ENCODE results near the gene REXO4. TPM values are rescaled to one million over a fixed set of nuclear protein-coding genes. Genes with fewer than 3 reads are reported as not detected.

The REXO4 gene
- total and polyA plus RNA-seq, 3 experiments from 2014 or later, result 25.8 to 56.4 (median 52.4) TPM

GRCh38 chr9:133367778-133368177 is 50.0 kb downstream of the REXO4 start:
- H3K27me3 ChIP-seq (ENCODE audit: insufficient read depth, low read length, poor library complexity, severe bottlenecking), result no peaks in the 10 kb centered on the region
- peaks cover 0 to 82% (median 16%) of the 10 kb centered on the region in 3 donors for H3K36me3 Mint-ChIP-seq
- no peak overlapping the region for H3K4me3 ChIP-seq (ENCODE audit: low read length)
- DNase-seq, result no peak
- H3K27ac ChIP-seq (ENCODE audit: low read depth, low read length), result no peak overlapping the region
- H3K27ac Mint-ChIP-seq, result peak overlapping the region; percentile 17 to 99 (median 88)
- no peaks in the 10 kb centered on the region for H3K27me3 Mint-ChIP-seq
- H3K4me3 Mint-ChIP-seq, result peak overlapping the region in 2 of 7 donors; percentile 85 to 89
- POLR2A ChIA-PET, result interaction anchor here (0.7 kb wide), 1 partner anchor 12 kb away, joined by 3 read pairs; the partner anchor contains the start of genes SURF1 and SURF2
- CTCF ChIA-PET, result interaction anchor here (2.8 kb wide), 1 partner anchor 182 kb away, joined by 8 read pairs; no protein-coding TSS in a partner anchor
- no peaks in the 10 kb centered on the region for H3K9me3 Mint-ChIP-seq
- peaks cover 61% of the 10 kb centered on the region for H3K4me1 ChIP-seq (ENCODE audit: insufficient read depth, low read length)
- H3K36me3 ChIP-seq (ENCODE audit: insufficient read depth, low read length), result peaks cover 42% of the 10 kb centered on the region
- H3K9me3 ChIP-seq (ENCODE audit: low read length), result no peaks in the 10 kb centered on the region
- peaks cover 64 to 91% (median 65%) of the 10 kb centered on the region in 3 donors for H3K4me1 Mint-ChIP-seq

GRCh38 chr9:133367221-133367620 is 50.6 kb downstream of the REXO4 start:
- Mint-ChIP-seq H3K27me3 (no peaks in the 10 kb centered on the region), H3K4me3 (peak overlapping the region in 2 of 7 donors; percentile 38 to 62), H3K4me1 (peaks cover 59 to 88% (median 59%) of the 10 kb centered on the region in 3 donors), H3K36me3 (peaks cover 0 to 82% (median 16%) of the 10 kb centered on the region in 3 donors), H3K27ac (peak overlapping the region; percentile 17 to 95 (median 70)), H3K9me3 (no peaks in the 10 kb centered on the region)
- ChIA-PET CTCF (interaction anchor here (2.7 to 2.8 kb wide), 2 partner anchors 11 to 181 kb away, joined by 8 to 11 read pairs; partner anchors contain the start of genes SURF1 and SURF2), POLR2A (no interaction called here)
- Histone ChIP-seq H3K27me3 (ENCODE audit: insufficient read depth, low read length, poor library complexity, severe bottlenecking) (no peaks in the 10 kb centered on the region), H3K4me3 (ENCODE audit: low read length) (no peak overlapping the region), H3K9me3 (ENCODE audit: low read length) (no peaks in the 10 kb centered on the region), H3K4me1 (ENCODE audit: insufficient read depth, low read length) (peaks cover 55% of the 10 kb centered on the region), H3K36me3 (ENCODE audit: insufficient read depth, low read length) (peaks cover 48% of the 10 kb centered on the region), H3K27ac (ENCODE audit: low read depth, low read length) (no peak overlapping the region)
- no peak for DNase-seq

- no peak overlapping the region for H3K4me3 Mint-ChIP-seq
- H3K27ac ChIP-seq (ENCODE audit: low read depth, low read length), result no peak overlapping the region
- peaks cover 3 to 86% (median 16%) of the 10 kb centered on the region in 3 donors for H3K36me3 Mint-ChIP-seq
- POLR2A ChIA-PET, result no interaction called here
- no peak for DNase-seq
- H3K27ac Mint-ChIP-seq, result peak overlapping the region in 4 of 8 donors; percentile 36 to 62 (median 53)
- peaks cover 47% of the 10 kb centered on the region for H3K4me1 ChIP-seq (ENCODE audit: insufficient read depth, low read length)
- H3K27me3 ChIP-seq (ENCODE audit: insufficient read depth, low read length, poor library complexity, severe bottlenecking), result no peaks in the 10 kb centered on the region
- H3K36me3 ChIP-seq (ENCODE audit: insufficient read depth, low read length), result peaks cover 56% of the 10 kb centered on the region
- H3K27me3 Mint-ChIP-seq, result no peaks in the 10 kb centered on the region
- no peaks in the 10 kb centered on the region for H3K9me3 Mint-ChIP-seq
- H3K9me3 ChIP-seq (ENCODE audit: low read length), result no peaks in the 10 kb centered on the region
- no peak overlapping the region for H3K4me3 ChIP-seq (ENCODE audit: low read length)
- H3K4me1 Mint-ChIP-seq, result peaks cover 51 to 87% (median 51%) of the 10 kb centered on the region in 3 donors
- CTCF ChIA-PET, result interaction anchor here (0.9 to 2.8 kb wide), 3 partner anchors 10 to 180 kb away, joined by 3 to 11 read pairs (median 8); partner anchors contain the start of genes SURF1 and SURF2
Measured at GRCh38 chr9:133366435-133366834, 51.4 kb downstream of the REXO4 start.

- Mint-ChIP-seq H3K27me3 (no peaks in the 10 kb centered on the region), H3K27ac (peak overlapping the region in 4 of 8 donors; percentile 12 to 87 (median 46)), H3K4me3 (peak overlapping the region in 1 of 7 donors; percentile 76), H3K4me1 (peaks cover 30 to 72% (median 33%) of the 10 kb centered on the region in 3 donors), H3K36me3 (peaks cover 4 to 96% (median 11%) of the 10 kb centered on the region in 3 donors), H3K9me3 (no peaks in the 10 kb centered on the region)
- ChIA-PET POLR2A (interaction anchor here (0.5 to 0.7 kb wide), 2 partner anchors 12 to 57 kb away, joined by 4 read pairs; no protein-coding TSS in a partner anchor), CTCF (interaction anchor here (1.0 to 3.4 kb wide), 3 partner anchors 9 to 42 kb away, joined by 3 to 10 read pairs (median 7); no protein-coding TSS in a partner anchor)
- Histone ChIP-seq H3K36me3 (ENCODE audit: insufficient read depth, low read length) (peaks cover 75% of the 10 kb centered on the region), H3K4me1 (ENCODE audit: insufficient read depth, low read length) (peaks cover 20% of the 10 kb centered on the region), H3K4me3 (ENCODE audit: low read length) (no peak overlapping the region), H3K9me3 (ENCODE audit: low read length) (no peaks in the 10 kb centered on the region), H3K27me3 (ENCODE audit: insufficient read depth, low read length, poor library complexity, severe bottlenecking) (no peaks in the 10 kb centered on the region), H3K27ac (ENCODE audit: low read depth, low read length) (no peak overlapping the region)
- DNase-seq, result no peak
Measured at GRCh38 chr9:133362359-133363044, 55.3 kb downstream of the REXO4 start.

- peak overlapping the region in 6 of 8 donors; percentile 50 to 95 (median 76) for H3K27ac Mint-ChIP-seq
- ChIA-PET POLR2A (no interaction called here), CTCF (interaction anchor here (1.2 to 1.7 kb wide), 2 partner anchors 10 to 44 kb away, joined by 3 to 7 read pairs; no protein-coding TSS in a partner anchor)
- H3K4me3 ChIP-seq (ENCODE audit: low read length), result no peak overlapping the region
- peaks cover 18% of the 10 kb centered on the region for H3K4me1 ChIP-seq (ENCODE audit: insufficient read depth, low read length)
- H3K9me3 ChIP-seq (ENCODE audit: low read length), result no peaks in the 10 kb centered on the region
- no peaks in the 10 kb centered on the region for H3K27me3 ChIP-seq (ENCODE audit: insufficient read depth, low read length, poor library complexity, severe bottlenecking)
- DNase-seq, result no peak
- H3K4me3 Mint-ChIP-seq, result peak overlapping the region in 1 of 7 donors; percentile 76
- H3K9me3 Mint-ChIP-seq, result no peaks in the 10 kb centered on the region
- peaks cover 4 to 91% (median 11%) of the 10 kb centered on the region in 3 donors for H3K36me3 Mint-ChIP-seq
- H3K4me1 Mint-ChIP-seq, result peaks cover 32 to 70% (median 39%) of the 10 kb centered on the region in 3 donors
- H3K27ac ChIP-seq (ENCODE audit: low read depth, low read length), result no peak overlapping the region
- peaks cover 67% of the 10 kb centered on the region for H3K36me3 ChIP-seq (ENCODE audit: insufficient read depth, low read length)
- H3K27me3 Mint-ChIP-seq, result no peaks in the 10 kb centered on the region
Measured at GRCh38 chr9:133361507-133362092, 56.2 kb downstream of the REXO4 start.

- Mint-ChIP-seq H3K27ac (peak overlapping the region in 6 of 8 donors; percentile 54 to 95 (median 76)), H3K9me3 (no peaks in the 10 kb centered on the region), H3K36me3 (peaks cover 4 to 85% (median 9%) of the 10 kb centered on the region in 3 donors), H3K4me3 (peak overlapping the region in 1 of 7 donors; percentile 76), H3K4me1 (peaks cover 31 to 65% (median 31%) of the 10 kb centered on the region in 3 donors), H3K27me3 (peaks cover 0 to 3% of the 10 kb centered on the region in 2 donors)
- ChIA-PET CTCF (interaction anchor here (1.2 to 8.2 kb wide), 2 partner anchors 12 to 45 kb away, joined by 3 to 84 read pairs; no protein-coding TSS in a partner anchor), POLR2A (no interaction called here)
- peaks cover 21% of the 10 kb centered on the region for H3K4me1 ChIP-seq (ENCODE audit: insufficient read depth, low read length)
- H3K27me3 ChIP-seq (ENCODE audit: insufficient read depth, low read length, poor library complexity, severe bottlenecking), result no peaks in the 10 kb centered on the region
- no peak overlapping the region for H3K27ac ChIP-seq (ENCODE audit: low read depth, low read length)
- DNase-seq, result no peak
- H3K9me3 ChIP-seq (ENCODE audit: low read length), result no peaks in the 10 kb centered on the region
- peaks cover 58% of the 10 kb centered on the region for H3K36me3 ChIP-seq (ENCODE audit: insufficient read depth, low read length)
- H3K4me3 ChIP-seq (ENCODE audit: low read length), result no peak overlapping the region
Measured at GRCh38 chr9:133360400-133361393, 57.1 kb downstream of the REXO4 start.
